GM18511 (cell line): Measurements from ENCODE around the gene NRM.
"Not testable (repeated sequence)": the region's sequence is repeated elsewhere in the genome, so short reads cannot be mapped to it uniquely, and the experiment has no call there.

ENCODE experiments used
- ATAC-seq: cut with Tn5 transposase; IDR thresholded peaks from one replicate; pipeline ENCODE4 v1.9.1; 2021; ENCODE audit warnings: mild to moderate bottlenecking, moderate library complexity; ENCODE audit not compliant: unreplicated experiment

Gene NRM

GRCh38 chr6:30672445-30673253 lies 18.1 kb downstream of the NRM start, which contains the start of gene DHX16:
DHX16 (minus strand) TSS chr6:30673006; CDS start chr6:30672841, 165 bp downstream.
- ATAC-seq: peak; percentile 66

- no peak for ATAC-seq
Observed at GRCh38 chr6:30670760-30671527, 19.8 kb downstream of the NRM start.

GRCh38 chr6:30666300-30666699 lies 24.5 kb downstream of the NRM start:
- not testable (repeated sequence) for ATAC-seq

- ATAC-seq: no peak
Observed at GRCh38 chr6:30664994-30665767, 25.6 kb downstream of the NRM start.

DNA sequence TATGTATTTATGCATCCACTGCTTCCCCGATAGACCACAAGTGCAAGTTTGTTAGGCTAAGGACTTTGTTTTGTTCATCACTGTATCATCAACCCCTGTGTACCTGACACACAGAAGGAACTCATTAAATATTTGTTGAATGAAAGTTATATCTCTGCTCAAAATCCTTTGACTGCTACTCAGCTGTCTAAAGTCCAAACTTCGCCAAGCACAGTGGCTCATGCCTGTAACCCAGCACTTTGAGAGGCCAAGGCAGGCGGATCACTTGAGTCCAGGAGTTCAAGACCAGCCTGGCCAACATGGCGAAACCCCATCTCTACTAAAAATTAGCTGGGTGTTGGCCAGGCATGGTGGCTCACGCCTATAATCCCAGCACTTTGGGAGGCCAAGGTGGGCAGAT lies 32.9 kb downstream of the NRM start:
- ATAC-seq: not testable (repeated sequence)

DNA sequence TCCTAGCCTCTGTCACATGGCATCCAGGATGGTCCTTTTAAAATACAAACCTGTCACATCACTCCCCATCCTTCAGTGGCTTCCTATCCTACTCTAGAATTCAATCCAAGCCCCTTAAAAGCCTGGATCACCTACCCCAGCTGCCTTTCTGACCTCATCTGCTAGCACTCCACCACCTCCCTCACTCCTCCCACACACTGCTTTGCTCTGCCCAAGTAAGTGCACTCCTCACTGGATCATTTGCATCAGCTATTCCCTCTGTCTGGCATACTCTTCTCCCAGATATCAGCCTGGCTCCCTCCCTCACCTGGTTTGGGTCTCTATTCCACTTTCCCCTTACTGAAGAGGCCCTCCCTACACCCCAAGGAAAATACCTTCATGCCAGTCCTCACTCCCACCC lies 33.3 kb downstream of the NRM start:
- no peak for ATAC-seq

GRCh38 chr6:30656513-30656912 lies 34.3 kb downstream of the NRM start:
- ATAC-seq: no peak

GRCh38 chr6:30655743-30656094 lies 35.1 kb downstream of the NRM start:
- ATAC-seq: no peak

DNA sequence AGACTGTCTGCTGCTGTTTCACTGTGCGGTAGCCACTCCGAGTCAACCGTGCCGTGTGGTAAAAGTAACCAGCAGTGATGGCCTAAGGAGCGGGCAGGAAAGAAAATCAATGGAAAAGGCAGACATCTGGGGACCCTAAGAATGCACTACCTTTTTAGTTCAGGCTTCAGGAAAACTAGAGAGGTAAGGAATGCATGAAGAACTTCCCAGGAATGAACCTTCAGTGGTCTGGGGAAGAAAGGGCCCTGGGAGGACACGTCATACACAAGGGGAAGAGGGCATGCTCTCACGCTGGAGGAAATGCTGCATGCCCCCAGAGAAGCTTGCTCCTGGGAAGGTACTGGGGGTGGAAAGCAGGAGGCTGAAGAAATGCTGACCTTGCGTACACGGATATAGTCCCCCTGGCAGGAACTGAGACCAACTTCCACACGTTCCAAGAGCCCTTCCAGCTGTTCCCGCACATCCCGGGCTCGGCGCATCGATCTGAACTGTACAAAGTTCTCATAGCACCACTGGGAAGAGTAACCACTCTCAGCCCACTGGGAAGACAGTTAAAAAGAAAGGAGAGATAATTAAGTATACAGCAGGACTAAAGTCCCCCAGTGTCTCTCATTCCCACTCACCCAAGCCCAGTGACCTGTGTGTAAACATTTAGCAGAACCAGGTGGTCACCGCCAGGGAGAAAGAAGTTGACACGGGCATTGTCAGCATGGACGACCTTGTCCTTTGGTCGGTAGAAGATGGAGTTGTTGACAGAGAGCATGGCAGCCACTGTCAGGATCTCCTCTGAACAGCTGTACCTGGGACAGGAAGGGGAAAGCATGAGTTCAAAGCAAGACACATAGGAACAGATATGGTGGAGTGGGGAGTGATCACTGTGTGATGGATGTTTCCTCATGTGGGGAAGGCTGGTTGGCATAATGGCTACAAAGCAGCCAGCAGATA lies 35.7 kb downstream of the NRM start:
- ATAC-seq: no peak

- ATAC-seq: no peak
Observed at GRCh38 chr6:30651143-30651542, 39.6 kb downstream of the NRM start.

DNA sequence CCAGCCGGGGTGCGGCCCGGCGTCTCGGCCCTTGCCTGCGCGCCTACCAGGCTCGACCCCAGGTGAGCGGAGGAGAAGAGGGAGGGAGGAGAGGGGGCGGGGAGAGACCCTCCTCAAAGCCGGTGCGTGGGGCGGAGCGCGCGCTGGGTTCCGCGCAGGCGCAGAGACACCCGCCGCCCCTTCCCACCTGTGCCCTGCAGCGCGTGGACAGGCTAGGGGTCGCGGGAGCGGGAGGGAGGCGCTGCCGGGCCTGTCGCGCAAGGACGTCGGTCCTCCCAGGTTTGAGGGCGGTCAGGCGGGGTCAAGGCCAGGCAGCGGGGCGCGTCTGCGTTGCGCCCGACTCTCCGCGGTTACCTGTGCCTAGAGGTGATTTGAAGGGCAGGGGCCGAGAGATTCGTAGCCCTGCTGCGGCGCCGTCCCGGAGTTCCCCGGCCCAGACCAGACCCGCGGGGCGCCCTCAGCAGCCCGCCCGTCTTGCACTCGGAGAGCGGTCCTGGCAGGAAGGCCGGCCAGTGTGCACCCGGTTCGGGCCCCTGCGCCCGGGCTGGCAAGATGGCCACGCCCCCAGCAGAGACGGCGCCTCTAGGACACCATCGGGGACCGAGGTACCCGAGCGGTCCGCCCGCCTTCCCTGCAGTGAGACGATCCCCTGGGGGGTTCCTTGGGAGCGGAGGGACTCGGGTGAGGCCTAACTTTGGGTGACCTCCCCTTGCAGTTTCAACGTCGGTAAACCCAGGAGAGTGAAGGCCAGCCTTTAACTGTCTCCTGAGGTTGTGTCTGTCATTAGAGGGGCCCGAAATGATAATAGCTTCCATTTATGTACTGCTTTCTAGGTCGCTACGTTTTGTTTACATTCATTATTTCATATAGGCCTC lies 43.3 kb downstream of the NRM start:
- peak; percentile 74 for ATAC-seq

GRCh38 chr6:30646450-30647241 lies 44.1 kb downstream of the NRM start, which contains the start of gene C6orf136:
C6orf136 (plus strand) TSS chr6:30647133; CDS start chr6:30647232, 99 bp downstream.
- peak; percentile 71 for ATAC-seq

- ATAC-seq: no peak
Observed at GRCh38 chr6:30645989-30646388, 44.8 kb downstream of the NRM start.

DNA sequence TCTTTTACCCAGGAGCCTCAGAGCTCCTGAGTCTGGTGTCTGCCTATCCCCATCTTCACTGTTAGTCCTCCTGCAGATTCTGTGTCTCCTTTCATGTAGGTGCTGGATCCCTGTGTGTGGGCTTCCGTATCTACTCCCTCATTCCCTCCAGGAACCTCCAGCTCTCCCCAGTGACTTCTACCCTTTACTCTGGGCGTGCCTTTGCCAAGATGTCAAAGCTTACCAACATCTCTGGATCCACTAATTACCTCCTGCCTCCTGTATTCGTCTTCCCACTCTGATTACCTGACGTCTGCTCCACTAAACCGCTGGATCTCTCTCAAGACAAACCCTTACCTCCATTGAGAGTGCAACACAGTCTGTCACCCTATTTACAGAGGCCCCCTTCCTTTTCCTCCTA lies 46.0 kb downstream of the NRM start:
- no peak for ATAC-seq

DNA sequence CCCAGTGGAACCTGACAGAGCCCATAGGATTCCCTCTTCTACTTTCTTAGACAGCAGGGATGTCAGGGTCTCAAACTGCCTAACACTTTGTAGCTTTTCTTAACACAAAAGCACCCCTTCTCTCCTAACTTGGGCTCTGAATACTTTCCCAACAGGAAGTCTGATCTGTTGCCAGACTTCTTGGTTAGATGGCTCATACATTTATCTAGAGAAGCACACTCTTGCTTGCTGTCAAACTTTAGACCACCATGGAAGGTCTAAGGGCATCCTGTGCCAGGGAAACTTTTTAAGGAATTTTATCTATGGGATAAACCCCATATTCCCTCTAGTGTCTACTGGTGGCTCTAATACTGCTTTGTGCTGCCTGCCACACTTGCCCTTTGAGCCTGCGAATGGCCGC lies 47.1 kb downstream of the NRM start:
- no peak for ATAC-seq

GRCh38 chr6:30641048-30641447 lies 49.7 kb downstream of the NRM start:
- ATAC-seq: no peak

- no peak for ATAC-seq
Observed at GRCh38 chr6:30640481-30640880, 50.3 kb downstream of the NRM start.
